Right cardiac atrium (tissue), 5 donors: ENCODE results near the gene FCRL6. TPM values are rescaled to one million over a fixed set of nuclear protein-coding genes. Genes with fewer than 3 reads are reported as not detected.

Source experiments
- ATAC-seq, 2 donors: fragments of 200-7000 bp; cut with Tn5 transposase; one replicate each; pipeline versions ENCODE4 v1.8.0 to v1.9.1; 2020; ENCODE audit warnings: moderate library complexity in 2 of 2, mild to moderate bottlenecking in 1 of 2
- DNase-seq, 3 donors: peaks; one replicate each; pipeline ENCODE4 v3.0.0-alpha.2; 2020
- H3K27ac ChIP-seq: one replicate; pipeline ENCODE4 v1.5.1; 2013; ENCODE audit warnings: mild to moderate bottlenecking, low read length, control low read depth, moderate library complexity
- H3K27me3 ChIP-seq: one replicate; pipeline ENCODE4 v1.6.1; 2013; ENCODE audit not compliant: control insufficient read depth, insufficient read depth
- H3K4me1 ChIP-seq: one replicate; pipeline ENCODE4 v1.6.1; 2013; ENCODE audit warnings: low read length; ENCODE audit not compliant: control insufficient read depth, insufficient read depth
- H3K4me3 ChIP-seq: one replicate; pipeline ENCODE4 v1.5.1; 2013; ENCODE audit warnings: low read length, control low read depth
- H3K9me3 ChIP-seq: one replicate; pipeline ENCODE4 v1.6.1; 2013; ENCODE audit warnings: low read length; ENCODE audit not compliant: control insufficient read depth
- WGBS: extraction: QIAGEN DNeasy Blood & Tissue Kit; methylation state at CpG from one replicate; pipeline ENCODE4 v1.1.7; 2013; 5-methylcytosine and 5-hydroxymethylcytosine counted together
- intact Hi-C, 4 donors: fragments of 100-400 bp; cut with DNase I; formaldehyde crosslinking; loops; one replicate each; pipeline versions ENCODE4 v1.11.0 to v1.14.0; 2022 to 2023
- polyA plus RNA-seq: library from polyadenylated mRNA; stranded (reverse); fragments of 200-250 nt; gene quantifications from one replicate; pipeline ENCODE4 v1.2.3, GENCODE V29; 2013
- total RNA-seq, 4 donors: library from RNA; stranded (reverse); fragmentation: NEBNext Ultra II Directional; extraction: Animal tissue kit (Norgen Biotek cat#: 25700); gene quantifications; one replicate each; pipeline ENCODE4 v1.2.1, GENCODE V29; 2021
- donor health status: healthy with polysubstance abuse.
- donor health status: DM: no; HTN: yes; CAD: no.
- donor health status: DM: no; HTN: no; CAD: no.
- donor health status: DM: no; HTN: yes; CAD: no; lungs with severe emphysema.
- donor health status: DM: yes; HTN: yes; CAD: no.

FCRL6 gene
- total and polyA plus RNA-seq, 5 donors, result 0.11 to 0.54 (median 0.50) TPM; not detected in 2

DNA sequence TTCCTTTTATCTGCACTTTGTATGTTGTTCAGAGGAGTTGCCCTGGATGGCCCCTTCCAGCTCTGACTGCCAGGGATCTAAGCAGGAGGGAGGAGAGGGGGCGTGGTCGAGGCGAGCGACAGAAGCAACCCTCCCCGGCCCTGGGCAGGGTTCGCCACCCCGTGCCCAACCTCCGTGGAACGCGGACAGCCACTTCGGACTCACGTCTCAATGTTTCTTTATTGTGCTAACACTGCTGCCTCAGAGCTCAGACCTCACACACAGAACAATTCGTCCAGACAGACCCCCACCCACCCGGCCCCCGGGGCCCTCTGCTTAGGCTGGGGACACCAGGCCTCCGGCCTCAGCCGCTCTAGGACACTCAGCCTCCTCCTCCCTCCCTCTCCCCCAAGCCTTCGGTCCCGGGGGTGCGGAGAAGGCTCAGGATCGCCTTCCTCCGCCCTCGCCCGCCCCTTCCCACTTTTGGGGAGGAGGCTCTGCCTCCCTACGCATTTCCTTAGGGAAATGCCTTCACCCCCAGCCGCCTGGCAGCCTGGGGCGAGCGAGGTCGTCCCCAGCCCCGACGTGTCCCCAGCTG lies 52.0 kb downstream of the FCRL6 start:
- intact Hi-C loops, result loop anchor here in 1 of 4 donors (10.0 kb wide), 1 partner anchor 71 kb away; the partner anchor contains the start of gene TAGLN2
- Histone ChIP-seq H3K27me3 (no peaks in the 10 kb centered on the region), H3K4me1 (no peaks in the 10 kb centered on the region), H3K9me3 (no peaks in the 10 kb centered on the region), H3K27ac (peak overlapping the region; percentile 95), H3K4me3 (peak overlapping the region; percentile 76)
- ATAC-seq (peak; percentile 90 to 92), DNase-seq (peak; percentile 87 to 95 (median 92))
- under 1% methylated on average over 31 of the region's 31 CpGs for WGBS

DNA sequence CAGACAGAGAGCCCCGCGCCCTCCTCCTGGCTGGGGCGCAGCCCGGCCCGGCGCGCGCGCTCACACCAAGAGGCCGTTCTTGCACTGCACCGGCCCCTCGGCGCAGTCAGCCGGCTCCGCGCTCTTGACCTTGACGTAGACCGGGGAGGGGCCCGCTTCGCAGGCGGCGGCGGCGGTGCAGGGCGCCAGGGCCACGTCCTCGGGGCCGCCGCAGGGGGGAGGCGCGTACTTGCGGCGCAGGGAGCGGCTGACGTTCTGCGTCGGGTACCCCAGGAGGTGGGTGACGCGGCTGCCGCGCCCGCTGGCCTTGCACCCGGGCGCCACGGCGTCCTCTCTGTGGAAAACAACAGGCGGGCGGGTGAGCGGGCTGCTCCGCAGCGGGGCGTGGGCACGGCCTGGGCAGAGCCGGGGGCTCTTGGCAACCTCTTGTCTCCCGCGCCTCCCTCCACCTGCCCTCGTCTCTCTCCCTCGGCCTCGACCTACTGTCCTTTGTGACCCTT lies 52.6 kb downstream of the FCRL6 start:
- ATAC-seq, result peak; percentile 97 to 98
- peak overlapping the region; percentile 76 for H3K4me3 ChIP-seq
- no peaks in the 10 kb centered on the region for H3K27me3 ChIP-seq
- under 1% methylated on average over 59 of the region's 59 CpGs for WGBS
- H3K4me1 ChIP-seq, result no peaks in the 10 kb centered on the region
- H3K9me3 ChIP-seq, result no peaks in the 10 kb centered on the region
- H3K27ac ChIP-seq, result peak overlapping the region; percentile 95
- intact Hi-C loops, result loop anchor here in 1 of 4 donors (10.0 kb wide), 1 partner anchor 70 kb away; the partner anchor contains the start of gene TAGLN2
- DNase-seq, result peak; percentile 92 to 97 (median 96)

DNA sequence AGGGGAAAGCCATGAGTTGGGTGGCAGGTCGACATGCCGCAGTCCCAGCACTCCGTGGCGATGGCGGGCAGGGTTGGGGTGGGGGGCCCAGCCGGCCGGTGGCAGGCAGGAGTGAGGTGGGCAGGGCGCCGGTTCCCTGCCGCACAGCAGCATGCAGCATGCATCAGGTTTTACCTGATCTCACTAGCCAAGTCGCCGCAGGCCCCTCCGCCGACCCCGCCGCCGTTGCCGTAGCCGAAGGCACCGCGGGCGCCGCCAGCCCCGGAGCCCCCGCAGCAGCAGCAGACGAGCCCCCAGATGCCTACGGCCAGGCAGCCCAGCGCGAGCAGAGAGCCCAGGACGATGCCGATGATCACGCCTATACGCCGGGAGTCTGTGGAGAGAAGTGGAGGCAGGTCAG lies 53.5 kb downstream of the FCRL6 start:
- DNase-seq, result peak in 2 of 3 donors; percentile 61 to 64
- Histone ChIP-seq H3K4me1 (no peaks in the 10 kb centered on the region), H3K27ac (no peak overlapping the region), H3K4me3 (no peak overlapping the region), H3K27me3 (no peaks in the 10 kb centered on the region), H3K9me3 (no peaks in the 10 kb centered on the region)
- WGBS, result 88% methylated on average over 34 of the region's 34 CpGs
- no peak for ATAC-seq
- intact Hi-C loops, result loop anchor here in 1 of 4 donors (10.0 kb wide), 1 partner anchor 69 kb away; the partner anchor contains the start of gene TAGLN2

DNA sequence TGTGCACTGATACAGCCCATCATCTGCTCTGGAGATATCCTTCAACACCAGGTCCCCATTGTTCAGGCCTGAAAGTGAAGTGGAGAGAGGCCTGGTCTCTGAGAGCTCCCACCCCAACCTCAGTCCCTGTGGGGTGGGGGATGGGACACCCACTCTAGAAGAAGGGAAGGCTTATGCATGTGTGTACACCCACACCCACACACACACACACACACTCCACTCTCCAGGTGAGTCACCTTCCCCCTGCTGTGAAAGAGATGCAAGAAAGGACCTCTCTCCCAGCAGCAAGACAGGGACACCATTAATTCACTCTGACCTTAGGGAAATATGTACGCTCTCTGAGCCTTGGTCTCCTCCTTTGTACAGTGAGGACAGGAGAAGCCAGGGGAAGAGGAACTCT lies 54.4 kb downstream of the FCRL6 start:
- intact Hi-C loops, result loop anchor here in 1 of 4 donors (10.0 kb wide), 1 partner anchor 68 kb away; the partner anchor contains the start of gene TAGLN2
- Histone ChIP-seq H3K4me3 (no peak overlapping the region), H3K9me3 (no peaks in the 10 kb centered on the region), H3K4me1 (no peaks in the 10 kb centered on the region), H3K27ac (no peak overlapping the region), H3K27me3 (no peaks in the 10 kb centered on the region)
- ATAC-seq (no peak), DNase-seq (no peak)
- 98% methylated on average over 1 of the region's 1 CpG for WGBS

DNA sequence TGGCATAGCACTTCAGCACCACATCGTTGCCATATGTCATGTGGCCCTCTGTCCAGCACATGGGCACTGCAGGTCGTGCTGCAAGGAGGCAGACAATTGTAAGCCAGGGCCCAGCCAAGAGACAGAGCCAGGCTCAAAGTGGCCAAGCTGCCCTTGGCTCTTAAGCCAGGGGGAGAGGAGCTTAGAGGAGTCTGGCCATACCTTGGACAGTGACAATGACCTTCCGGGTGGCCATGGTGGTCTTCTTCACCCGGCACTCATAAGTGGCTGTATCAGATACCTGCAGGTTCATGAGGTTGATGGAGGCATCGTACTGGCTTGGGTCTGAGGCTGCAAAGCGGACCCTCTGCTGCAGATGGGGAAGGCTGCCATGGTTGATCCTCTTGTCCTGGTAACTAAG lies 55.7 kb downstream of the FCRL6 start:
- H3K27me3 ChIP-seq, result no peaks in the 10 kb centered on the region
- WGBS, result 90% methylated on average over 6 of the region's 6 CpGs
- no peak for ATAC-seq

DNA sequence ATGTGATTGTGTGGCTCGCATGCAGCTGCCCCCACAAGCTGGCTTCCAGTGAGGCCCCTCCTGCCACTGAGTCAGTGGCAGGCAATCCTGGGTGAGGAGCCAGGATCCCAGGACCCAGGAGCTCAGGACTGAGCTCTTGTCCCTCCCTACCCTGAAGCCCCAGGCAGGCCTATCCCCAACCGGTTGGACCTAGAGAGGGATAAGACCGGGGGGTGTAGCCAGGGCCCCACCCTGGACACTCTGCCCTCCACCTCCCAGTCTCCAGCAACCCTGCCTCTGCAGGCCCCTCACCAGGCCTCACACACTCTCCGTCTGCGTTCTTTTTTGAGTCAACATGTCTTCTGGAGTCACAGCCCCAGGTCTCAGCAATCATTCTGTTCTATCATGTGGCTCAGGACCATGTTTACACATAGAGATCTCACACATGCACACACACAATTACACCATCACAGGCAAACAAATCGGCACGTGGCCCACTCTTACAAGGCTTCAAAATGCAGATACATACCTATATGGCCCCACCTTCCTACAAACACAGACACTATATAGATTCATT lies 57.7 kb downstream of the FCRL6 start:
- Histone ChIP-seq H3K9me3 (no peaks in the 10 kb centered on the region), H3K4me3 (no peak overlapping the region), H3K27me3 (no peaks in the 10 kb centered on the region), H3K27ac (peak overlapping the region; percentile 15), H3K4me1 (no peaks in the 10 kb centered on the region)
- 81% methylated on average over 7 of the region's 7 CpGs for WGBS
- ATAC-seq, result no peak
- intact Hi-C loops, result loop anchor here in 1 of 4 donors (10.0 kb wide), 1 partner anchor 65 kb away; the partner anchor contains the start of gene TAGLN2
- no peak for DNase-seq

More for the DNA sequence above, 55.7 kb downstream of the FCRL6 start:
- no peaks in the 10 kb centered on the region for H3K4me1 ChIP-seq
- no peak overlapping the region for H3K27ac ChIP-seq
- DNase-seq, result no peak
- no peak overlapping the region for H3K4me3 ChIP-seq
- intact Hi-C loops, result loop anchor here in 1 of 4 donors (10.0 kb wide), 1 partner anchor 67 kb away; the partner anchor contains the start of gene TAGLN2
- H3K9me3 ChIP-seq, result no peaks in the 10 kb centered on the region

DNA sequence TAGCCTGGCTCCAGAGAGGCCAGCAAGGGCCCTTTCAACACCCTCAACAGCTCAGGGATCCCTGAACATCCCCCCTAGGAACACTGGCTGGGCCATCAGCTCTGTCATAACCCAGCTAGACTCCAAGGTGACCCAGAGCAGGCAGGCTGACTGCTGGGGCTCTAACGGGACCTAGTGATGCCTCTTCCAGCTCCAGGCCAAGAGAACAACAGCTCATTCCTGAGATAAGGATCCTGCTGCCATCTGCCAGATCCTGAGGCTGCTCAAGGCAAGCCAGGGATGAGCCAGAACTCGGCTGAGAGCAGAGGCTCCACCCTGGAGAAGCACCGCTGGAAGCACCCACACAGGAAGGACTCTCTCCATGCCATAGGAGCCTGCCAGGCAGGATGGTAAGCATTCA lies 58.3 kb downstream of the FCRL6 start:
- no peak overlapping the region for H3K4me3 ChIP-seq
- H3K27ac ChIP-seq, result no peak overlapping the region
- H3K9me3 ChIP-seq, result no peaks in the 10 kb centered on the region
- WGBS, result 29% methylated on average over 3 of the region's 3 CpGs
- no peaks in the 10 kb centered on the region for H3K4me1 ChIP-seq
- no peak for DNase-seq
- peak; percentile 18 to 21 for ATAC-seq
- H3K27me3 ChIP-seq, result no peaks in the 10 kb centered on the region
- intact Hi-C loops, result no loop called here

DNA sequence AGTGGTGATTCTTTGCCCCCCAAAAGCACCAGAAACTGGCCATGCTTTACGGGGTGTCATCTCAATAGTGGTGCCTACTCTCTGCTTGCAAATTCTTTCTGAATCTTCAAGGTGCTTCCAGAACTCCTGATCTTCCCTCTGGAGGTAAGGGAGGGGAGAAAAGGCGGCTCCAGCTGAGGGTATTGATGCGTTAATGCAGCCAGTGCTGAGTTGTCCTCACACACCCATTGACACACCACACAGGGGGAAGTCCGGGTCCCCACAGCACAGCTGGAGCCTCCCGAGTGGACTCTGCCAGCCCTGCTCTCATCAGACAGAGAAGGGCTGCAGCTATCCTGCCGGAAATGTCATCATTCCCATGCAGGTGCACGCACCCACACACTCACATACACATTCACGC lies 59.1 kb downstream of the FCRL6 start:
- Histone ChIP-seq H3K4me1 (no peaks in the 10 kb centered on the region), H3K4me3 (no peak overlapping the region)

DNA sequence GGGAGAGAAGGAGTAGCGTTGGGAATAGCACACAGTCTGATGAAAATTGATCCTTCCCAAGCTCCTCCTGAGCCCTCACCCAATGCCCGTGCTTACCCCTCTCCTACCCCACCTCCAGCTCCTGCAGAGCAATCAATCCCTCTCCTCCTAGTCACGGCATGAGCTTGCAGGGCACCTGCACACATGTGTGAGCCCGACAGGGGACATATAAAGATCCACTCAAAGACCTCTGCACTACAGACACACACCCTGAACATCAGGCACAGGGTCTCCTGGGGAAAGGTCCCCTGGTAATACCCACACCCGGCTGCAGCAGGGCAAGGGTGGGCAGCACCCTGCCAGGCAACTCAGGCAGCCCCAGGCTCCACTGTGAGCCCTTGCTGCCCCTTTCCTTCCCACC lies 59.9 kb downstream of the FCRL6 start:
- no peak overlapping the region for H3K27ac ChIP-seq
- DNase-seq (no peak), ATAC-seq (no peak)
- no peaks in the 10 kb centered on the region for H3K27me3 ChIP-seq
- H3K4me3 ChIP-seq, result no peak overlapping the region
- no peaks in the 10 kb centered on the region for H3K9me3 ChIP-seq
- H3K4me1 ChIP-seq, result no peaks in the 10 kb centered on the region
- intact Hi-C loops, result no loop called here
- WGBS, result 80% methylated on average over 5 of the region's 5 CpGs

More for the DNA sequence above, 59.1 kb downstream of the FCRL6 start:
- no peak for DNase-seq
- Histone ChIP-seq H3K27me3 (no peaks in the 10 kb centered on the region), H3K9me3 (no peaks in the 10 kb centered on the region), H3K27ac (no peak overlapping the region)
- ATAC-seq, result no peak
- intact Hi-C loops, result no loop called here
- WGBS, result 80% methylated on average over 8 of the region's 8 CpGs

DNA sequence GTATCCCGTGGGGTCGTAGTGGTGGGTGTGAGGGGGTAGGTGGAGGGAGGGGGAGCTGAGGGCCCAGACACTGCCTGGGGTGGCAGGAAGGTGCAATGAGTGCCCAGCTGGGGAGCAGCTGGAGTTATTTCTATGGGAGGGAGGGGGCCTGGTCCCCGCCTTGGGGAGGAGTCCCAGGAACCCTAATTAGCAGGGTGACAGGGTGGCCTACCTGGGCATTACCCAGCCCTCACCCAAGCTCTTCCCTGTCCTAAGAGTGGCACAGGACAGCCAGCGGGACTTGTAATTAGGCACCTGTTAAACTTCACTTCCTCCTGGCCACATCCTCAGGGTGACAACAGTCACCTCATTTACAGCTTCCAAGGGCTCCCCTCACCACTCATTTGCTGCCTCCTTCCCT lies 60.4 kb downstream of the FCRL6 start, which contains the start of gene VSIG8:
VSIG8 (minus strand) TSS at position 101 of the 400 bp plus-strand sequence. CDS start 136 bp downstream, outside the sequence.
- H3K27me3 ChIP-seq, result no peaks in the 10 kb centered on the region
- no peak for DNase-seq
- peaks cover under 1% of the 10 kb centered on the region for H3K4me1 ChIP-seq
- no peaks in the 10 kb centered on the region for H3K9me3 ChIP-seq
- intact Hi-C loops, result no loop called here
- 84% methylated on average over 4 of the region's 4 CpGs for WGBS
- ATAC-seq, result no peak
- H3K27ac ChIP-seq, result no peak within 1 kb of the TSS
- no peak within 1 kb of the TSS for H3K4me3 ChIP-seq

DNA sequence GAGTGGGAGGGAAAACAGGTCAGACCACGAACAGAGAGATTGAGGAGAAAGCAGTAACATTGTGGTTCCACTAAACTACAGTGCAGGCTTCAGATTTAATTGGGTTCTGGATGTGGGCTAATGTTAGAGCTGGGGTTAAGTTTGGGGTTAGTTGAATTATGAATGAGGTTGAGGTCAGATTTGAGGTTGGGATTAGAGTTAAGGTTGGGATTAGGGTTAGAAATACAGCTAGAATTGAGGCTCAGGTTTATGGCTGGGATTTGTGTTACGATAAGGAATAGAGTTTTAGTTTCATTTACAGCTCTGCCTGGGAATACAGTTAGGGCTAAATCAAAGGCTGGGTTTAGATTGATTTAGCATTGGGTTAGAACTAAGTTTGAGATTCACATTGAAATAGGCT lies 62.1 kb downstream of the FCRL6 start:
- WGBS, result 92% methylated on average over 2 of the region's 2 CpGs
- H3K9me3 ChIP-seq, result no peaks in the 10 kb centered on the region
- H3K4me3 ChIP-seq, result no peak overlapping the region
- intact Hi-C loops, result no loop called here
- no peaks in the 10 kb centered on the region for H3K27me3 ChIP-seq
- peaks cover 11% of the 10 kb centered on the region for H3K4me1 ChIP-seq
- no peak for ATAC-seq
- no peak for DNase-seq
- H3K27ac ChIP-seq, result no peak overlapping the region
